Activated naive CD8-positive, alpha-beta T cell (primary cell): ENCODE results near the gene WDR70.
"Not testable (repeated sequence)": the region's sequence is repeated elsewhere in the genome, so short reads cannot be mapped to it uniquely, and the experiment has no call there.

Experiments
- H3K27ac Mint-ChIP-seq: one replicate; pipeline ENCODE4 v1.8.0; 2021; ENCODE audit warnings: mixed read lengths
- H3K27me3 Mint-ChIP-seq: one replicate; pipeline ENCODE4 v1.8.0; 2021; ENCODE audit warnings: mixed read lengths
- H3K36me3 Mint-ChIP-seq: one replicate; pipeline ENCODE4 v1.8.0; 2021; ENCODE audit warnings: mixed read lengths
- H3K4me1 Mint-ChIP-seq: one replicate; pipeline ENCODE4 v1.8.0; 2021; ENCODE audit warnings: low read depth, mixed read lengths
- H3K4me3 Mint-ChIP-seq: one replicate; pipeline ENCODE4 v1.8.0; 2021; ENCODE audit warnings: mild to moderate bottlenecking, mixed read lengths
- H3K9me3 Mint-ChIP-seq: one replicate; pipeline ENCODE4 v1.8.0; 2021; ENCODE audit warnings: low read depth, mixed read lengths

WDR70 gene

GRCh38 chr5:37654566-37654965, 275.4 kb downstream of the WDR70 start:
- Mint-ChIP-seq H3K36me3 (peaks cover 48% of the 10 kb centered on the region), H3K9me3 (peaks cover 17% of the 10 kb centered on the region)
- H3K27ac Mint-ChIP-seq, result not testable (repeated sequence)

GRCh38 chr5:37657046-37657445, 277.9 kb downstream of the WDR70 start:
- peaks cover 38% of the 10 kb centered on the region for H3K36me3 Mint-ChIP-seq
- no peaks in the 10 kb centered on the region for H3K27me3 Mint-ChIP-seq
- no peak overlapping the region for H3K27ac Mint-ChIP-seq
- peaks cover 17% of the 10 kb centered on the region for H3K9me3 Mint-ChIP-seq
- no peaks in the 10 kb centered on the region for H3K4me1 Mint-ChIP-seq
- H3K4me3 Mint-ChIP-seq, result no peak overlapping the region

More at GRCh38 chr5:37654566-37654965, 275.4 kb downstream of the WDR70 start:
- H3K27me3 Mint-ChIP-seq, H3K4me3 Mint-ChIP-seq, H3K4me1 Mint-ChIP-seq: not testable (repeated sequence)

GRCh38 chr5:37658440-37658839, 279.3 kb downstream of the WDR70 start:
- H3K27me3 Mint-ChIP-seq, result no peaks in the 10 kb centered on the region
- H3K4me3 Mint-ChIP-seq, result no peak overlapping the region
- peaks cover 15% of the 10 kb centered on the region for H3K9me3 Mint-ChIP-seq
- no peak overlapping the region for H3K27ac Mint-ChIP-seq
- H3K4me1 Mint-ChIP-seq, result peaks cover 3% of the 10 kb centered on the region
- peaks cover 29% of the 10 kb centered on the region for H3K36me3 Mint-ChIP-seq

DNA sequence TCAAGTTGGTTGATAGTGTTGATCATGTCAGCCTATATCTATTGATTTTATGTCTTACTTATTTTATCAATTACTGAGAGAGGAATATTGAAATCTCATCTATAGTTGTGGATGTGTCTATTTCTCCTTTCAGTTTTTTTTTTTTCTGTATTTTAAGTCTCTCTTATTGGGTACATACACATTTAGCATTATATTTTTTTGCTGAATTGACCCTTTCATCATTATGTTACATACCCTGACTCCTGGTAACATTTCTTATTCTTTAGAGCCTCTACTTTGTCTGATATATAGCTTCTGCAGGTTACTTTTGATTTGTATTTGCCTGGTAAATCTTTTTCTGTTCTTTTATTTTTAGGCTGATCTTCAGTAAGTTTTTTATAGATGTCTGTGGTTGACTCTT, 281.2 kb downstream of the WDR70 start:
- H3K36me3 Mint-ChIP-seq, result peaks cover 17% of the 10 kb centered on the region
- H3K27ac Mint-ChIP-seq, result no peak overlapping the region
- H3K4me3 Mint-ChIP-seq, result no peak overlapping the region
- no peaks in the 10 kb centered on the region for H3K27me3 Mint-ChIP-seq
- H3K9me3 Mint-ChIP-seq, result peaks cover 4% of the 10 kb centered on the region
- peaks cover 10% of the 10 kb centered on the region for H3K4me1 Mint-ChIP-seq

DNA sequence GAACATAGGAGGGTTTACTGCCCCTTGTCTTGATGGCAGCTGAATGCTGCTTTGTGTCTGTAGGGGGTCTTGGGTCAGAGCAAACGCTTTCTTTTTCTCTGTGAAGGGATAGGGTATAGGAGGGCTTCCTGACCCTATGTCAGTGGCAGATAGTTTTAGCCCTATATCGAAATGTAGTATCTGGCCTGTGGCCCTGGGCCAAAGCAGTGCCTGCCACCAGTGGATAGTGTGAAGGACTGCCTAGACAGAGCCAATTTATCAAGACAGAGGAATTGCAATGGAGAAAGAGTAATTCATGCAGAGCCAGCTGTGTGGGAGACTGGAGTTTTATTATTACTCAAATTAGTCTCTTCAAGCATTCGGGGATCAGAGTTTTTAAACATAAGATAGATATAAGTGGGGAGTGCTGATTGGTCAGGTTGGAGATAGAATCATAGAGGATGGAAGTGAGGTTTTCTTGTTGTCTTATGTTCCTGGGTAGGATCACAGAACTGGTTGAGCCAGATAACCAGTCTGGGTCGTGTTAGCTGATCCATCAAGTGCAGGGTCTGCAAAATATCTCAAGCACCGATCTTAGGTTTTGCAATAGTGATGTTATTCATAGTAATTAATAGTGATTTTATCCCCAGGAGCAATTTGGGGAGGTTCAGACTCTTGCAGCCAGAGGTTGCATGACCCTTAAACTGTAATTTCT, 282.3 kb downstream of the WDR70 start:
- H3K4me3 Mint-ChIP-seq, result no peak overlapping the region
- H3K9me3 Mint-ChIP-seq, result no peaks in the 10 kb centered on the region
- no peak overlapping the region for H3K27ac Mint-ChIP-seq

DNA sequence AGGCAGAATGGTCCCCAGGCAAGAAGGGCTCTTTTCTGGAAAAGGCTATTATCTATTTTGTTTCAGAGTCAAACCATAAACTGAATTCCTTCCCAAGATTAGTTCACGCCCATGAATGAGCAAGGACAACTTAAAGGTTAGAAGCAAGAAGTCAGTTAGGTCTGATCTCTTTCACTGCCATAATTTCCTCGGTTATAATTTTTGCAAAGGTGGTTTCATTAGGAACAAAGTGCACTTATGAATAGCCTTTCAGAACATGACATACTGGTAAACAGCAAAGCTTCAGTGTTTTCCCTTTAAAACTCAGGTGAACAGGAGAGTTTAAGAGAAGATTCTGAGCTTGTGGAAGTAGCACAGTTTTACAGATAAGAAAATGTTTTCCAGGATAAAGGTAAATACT, 282.8 kb downstream of the WDR70 start:
- Mint-ChIP-seq H3K27me3 (no peaks in the 10 kb centered on the region), H3K4me3 (no peak overlapping the region), H3K9me3 (no peaks in the 10 kb centered on the region), H3K27ac (no peak overlapping the region), H3K4me1 (peaks cover 10% of the 10 kb centered on the region), H3K36me3 (peaks cover 18% of the 10 kb centered on the region)

More for the DNA sequence above, 282.3 kb downstream of the WDR70 start:
- Mint-ChIP-seq H3K36me3 (peaks cover 14% of the 10 kb centered on the region), H3K27me3 (no peaks in the 10 kb centered on the region), H3K4me1 (peaks cover 10% of the 10 kb centered on the region)

DNA sequence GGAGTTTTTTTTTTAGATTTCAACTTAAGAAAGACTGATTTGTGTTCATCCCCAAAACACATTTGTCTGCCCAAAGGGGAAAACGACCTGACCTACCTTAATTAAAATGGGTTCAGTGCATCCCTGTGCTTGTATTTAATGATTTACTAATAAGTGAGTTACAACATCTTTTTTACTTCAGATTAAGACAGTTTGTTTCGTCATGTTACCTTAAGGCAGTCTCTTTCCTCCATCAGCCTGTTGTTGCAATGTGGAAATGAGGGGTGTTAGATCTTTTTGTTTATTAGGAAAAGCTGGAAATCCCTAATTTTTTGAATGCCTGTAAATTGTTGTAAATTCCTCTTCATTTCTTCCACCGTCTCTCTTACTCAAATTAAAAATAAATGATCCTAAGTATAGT, 283.2 kb downstream of the WDR70 start:
- Mint-ChIP-seq H3K27me3 (no peaks in the 10 kb centered on the region), H3K4me1 (peaks cover 10% of the 10 kb centered on the region), H3K27ac (no peak overlapping the region), H3K36me3 (peaks cover 18% of the 10 kb centered on the region), H3K9me3 (no peaks in the 10 kb centered on the region), H3K4me3 (no peak overlapping the region)

DNA sequence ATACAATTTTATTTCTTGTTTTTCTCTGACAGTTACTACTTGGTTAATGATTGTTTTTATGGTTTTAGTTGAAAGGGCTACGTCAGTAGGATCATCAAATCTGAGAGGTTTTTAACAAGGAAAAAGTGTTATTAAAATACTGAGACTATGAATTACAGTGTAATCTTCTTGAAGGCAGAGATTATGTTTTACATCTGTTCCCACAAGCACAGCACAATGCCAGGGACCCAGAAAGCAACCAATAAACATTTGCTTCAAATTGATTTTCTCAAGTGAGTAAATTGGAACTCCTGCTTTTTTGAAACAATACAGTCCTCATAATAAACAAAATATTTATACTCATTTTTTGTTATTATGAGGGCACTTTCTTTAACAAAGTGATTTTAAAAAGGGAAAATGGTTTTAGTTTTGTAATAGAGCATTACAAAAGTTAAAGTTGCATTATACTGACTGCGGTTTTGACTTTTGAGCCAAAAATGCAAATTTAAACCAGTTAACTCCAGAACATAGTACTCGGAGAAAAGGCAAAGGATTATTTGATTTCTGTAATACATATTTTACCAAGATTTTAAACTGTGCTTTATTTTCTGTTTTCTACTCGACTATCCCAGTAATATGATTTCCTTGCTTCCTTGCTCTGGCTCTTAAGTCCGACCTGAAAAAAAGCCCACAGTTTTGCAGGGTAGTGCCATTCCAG, 283.8 kb downstream of the WDR70 start:
- Mint-ChIP-seq H3K4me1 (peaks cover 10% of the 10 kb centered on the region), H3K9me3 (no peaks in the 10 kb centered on the region), H3K27me3 (no peaks in the 10 kb centered on the region), H3K36me3 (peaks cover 19% of the 10 kb centered on the region), H3K4me3 (no peak overlapping the region), H3K27ac (no peak overlapping the region)

- H3K4me3 Mint-ChIP-seq, result no peak overlapping the region
- no peaks in the 10 kb centered on the region for H3K9me3 Mint-ChIP-seq
- no peak overlapping the region for H3K27ac Mint-ChIP-seq
- H3K4me1 Mint-ChIP-seq, result peaks cover 10% of the 10 kb centered on the region
- peaks cover 24% of the 10 kb centered on the region for H3K36me3 Mint-ChIP-seq
- H3K27me3 Mint-ChIP-seq, result no peaks in the 10 kb centered on the region
Measured at GRCh38 chr5:37663538-37663937, 284.4 kb downstream of the WDR70 start.

- Mint-ChIP-seq H3K4me1 (peaks cover 10% of the 10 kb centered on the region), H3K9me3 (no peaks in the 10 kb centered on the region), H3K4me3 (no peak overlapping the region), H3K27me3 (no peaks in the 10 kb centered on the region), H3K36me3 (peaks cover 26% of the 10 kb centered on the region), H3K27ac (no peak overlapping the region)
Measured at GRCh38 chr5:37664551-37664950, 285.4 kb downstream of the WDR70 start.

DNA sequence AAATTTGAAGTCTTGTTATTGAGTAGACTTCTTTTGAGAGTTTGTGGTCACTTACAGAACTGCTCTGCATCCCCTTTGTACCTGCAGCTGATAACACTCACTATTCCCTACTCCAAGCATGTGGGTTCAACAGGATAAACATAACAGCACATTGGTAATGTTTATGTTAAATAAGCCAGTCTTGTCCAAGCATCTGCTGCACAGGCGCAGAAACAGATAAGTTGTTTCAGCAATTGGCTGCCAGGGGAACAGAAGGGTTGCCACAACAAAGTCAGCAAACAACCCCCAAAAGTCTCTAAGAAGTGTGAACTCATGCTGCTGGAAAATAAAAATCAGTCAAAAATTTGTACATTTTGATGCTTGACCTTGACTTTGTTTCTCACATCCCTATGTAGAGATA, 286.2 kb downstream of the WDR70 start:
- Mint-ChIP-seq H3K27me3 (no peaks in the 10 kb centered on the region), H3K36me3 (peaks cover 30% of the 10 kb centered on the region), H3K9me3 (no peaks in the 10 kb centered on the region), H3K4me3 (no peak overlapping the region), H3K4me1 (peaks cover 16% of the 10 kb centered on the region), H3K27ac (no peak overlapping the region)

DNA sequence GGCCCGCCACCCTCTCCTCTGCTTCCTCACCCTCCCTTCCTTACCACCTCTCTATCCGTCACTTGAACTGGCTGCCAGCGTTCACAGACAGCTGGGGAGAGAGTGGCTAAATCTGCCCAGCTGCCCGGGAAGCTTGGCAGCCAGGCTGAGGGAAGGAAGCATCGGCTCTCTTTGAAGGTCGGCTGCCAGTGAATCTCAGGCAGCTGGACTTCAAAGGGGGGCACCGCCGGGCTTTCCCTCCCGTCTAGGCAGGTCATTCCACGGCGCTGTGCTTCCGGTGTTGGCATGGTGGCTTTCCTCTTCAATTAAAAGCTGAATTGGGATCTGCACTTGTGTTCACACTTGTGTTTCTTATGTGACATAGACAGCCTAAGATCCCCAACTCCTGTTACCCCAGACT, 286.8 kb downstream of the WDR70 start:
- no peaks in the 10 kb centered on the region for H3K9me3 Mint-ChIP-seq
- H3K27ac Mint-ChIP-seq, result no peak overlapping the region
- no peaks in the 10 kb centered on the region for H3K27me3 Mint-ChIP-seq
- H3K4me1 Mint-ChIP-seq, result peaks cover 20% of the 10 kb centered on the region
- peaks cover 30% of the 10 kb centered on the region for H3K36me3 Mint-ChIP-seq
- H3K4me3 Mint-ChIP-seq, result no peak overlapping the region

DNA sequence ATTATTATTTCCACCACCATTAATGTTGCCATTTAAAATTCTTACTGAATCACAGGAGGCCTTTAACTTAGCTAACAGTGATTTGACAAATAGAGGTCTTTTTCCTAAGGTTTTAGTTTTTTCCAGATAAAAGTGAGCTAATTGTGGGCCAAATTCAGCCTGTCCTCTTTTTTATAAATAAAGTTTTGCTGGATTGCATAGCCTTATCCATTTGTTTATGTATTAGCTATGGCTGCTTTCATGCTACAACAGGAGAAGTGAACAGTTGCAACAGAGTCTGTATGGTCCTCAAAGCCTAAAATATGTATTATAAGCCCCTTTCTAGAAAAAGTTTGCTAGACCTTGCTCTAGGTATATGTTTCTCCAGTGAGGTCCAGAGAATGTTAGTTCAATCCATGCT, 288.3 kb downstream of the WDR70 start:
- H3K4me3 Mint-ChIP-seq, result no peak overlapping the region
- peaks cover 27% of the 10 kb centered on the region for H3K36me3 Mint-ChIP-seq
- H3K27me3 Mint-ChIP-seq, result no peaks in the 10 kb centered on the region
- H3K27ac Mint-ChIP-seq, result no peak overlapping the region
- H3K9me3 Mint-ChIP-seq, result no peaks in the 10 kb centered on the region
- peaks cover 32% of the 10 kb centered on the region for H3K4me1 Mint-ChIP-seq

DNA sequence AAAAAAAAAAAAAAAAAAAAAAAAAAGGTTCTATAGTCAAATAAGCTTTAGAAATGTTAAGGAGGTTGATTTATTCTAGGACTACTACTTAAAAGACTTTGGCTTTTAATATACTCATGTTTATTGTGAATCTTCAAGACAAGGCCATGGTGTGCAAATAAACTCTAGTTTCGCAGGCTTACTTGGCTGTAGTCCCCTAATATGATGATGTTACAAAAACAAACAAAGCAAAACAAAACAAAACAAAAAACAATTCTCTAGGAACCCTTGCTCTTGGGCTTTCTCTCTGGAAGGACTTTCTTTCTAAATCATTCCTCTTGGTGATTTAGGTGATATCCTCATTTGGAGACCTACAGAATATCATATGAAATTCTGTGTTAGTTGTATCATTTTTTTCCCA, 288.7 kb downstream of the WDR70 start:
- Mint-ChIP-seq H3K27me3 (no peaks in the 10 kb centered on the region), H3K36me3 (peaks cover 25% of the 10 kb centered on the region), H3K27ac (no peak overlapping the region), H3K4me3 (no peak overlapping the region), H3K9me3 (no peaks in the 10 kb centered on the region), H3K4me1 (peaks cover 36% of the 10 kb centered on the region)

DNA sequence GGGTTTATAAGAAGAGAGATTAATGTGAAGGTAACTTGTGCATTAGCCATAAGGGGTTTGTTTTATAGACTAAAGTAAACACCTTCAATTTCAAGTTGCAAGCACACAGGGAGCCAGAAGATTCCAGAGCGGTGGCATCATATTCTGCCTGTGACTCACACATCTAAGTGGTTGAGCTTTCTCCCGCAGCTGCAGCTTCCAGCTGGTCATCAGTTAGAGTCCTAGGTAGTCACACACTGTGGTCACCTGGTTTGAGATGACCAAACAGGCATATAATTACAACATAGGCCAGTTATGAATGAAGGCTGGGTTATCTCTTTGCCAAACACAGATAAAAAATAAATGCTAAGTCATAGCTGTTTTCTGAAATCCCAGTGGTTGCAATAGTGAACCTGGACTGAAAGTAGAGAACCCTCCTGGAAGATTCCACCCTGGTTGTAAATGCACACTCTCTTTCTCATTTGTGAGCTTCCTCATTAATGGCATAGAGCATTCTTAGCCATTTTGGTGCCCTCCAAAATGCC, 289.5 kb downstream of the WDR70 start:
- Mint-ChIP-seq H3K4me3 (no peak overlapping the region), H3K27me3 (no peaks in the 10 kb centered on the region), H3K36me3 (peaks cover 22% of the 10 kb centered on the region), H3K4me1 (peaks cover 31% of the 10 kb centered on the region), H3K27ac (no peak overlapping the region), H3K9me3 (no peaks in the 10 kb centered on the region)
